Osteocyte (in vitro differentiated cells): Measurements from ENCODE around the gene SLF2. TPM values are rescaled to one million over a fixed set of nuclear protein-coding genes. Genes with fewer than 3 reads are reported as not detected.

ENCODE experiments used
- DNase-seq: peaks from one replicate; pipeline ENCODE4 v3.0.0; 2021; ENCODE audit warnings: mixed read lengths; ENCODE audit not compliant: unreplicated experiment; ENCODE audit errors: extremely low spot score
- H3K27ac Mint-ChIP-seq: one replicate; pipeline ENCODE4 v1.8.0; 2021; ENCODE audit warnings: mild to moderate bottlenecking, mixed read lengths; ENCODE audit not compliant: unreplicated experiment
- H3K27me3 Mint-ChIP-seq: one replicate; pipeline ENCODE4 v1.8.0; 2021; ENCODE audit warnings: mixed read lengths; ENCODE audit not compliant: unreplicated experiment
- H3K36me3 Mint-ChIP-seq: one replicate; pipeline ENCODE4 v1.8.0; 2021; ENCODE audit warnings: mixed read lengths; ENCODE audit not compliant: unreplicated experiment
- H3K4me1 Mint-ChIP-seq: one replicate; pipeline ENCODE4 v1.8.0; 2021; ENCODE audit warnings: mixed read lengths; ENCODE audit not compliant: unreplicated experiment
- H3K4me3 Mint-ChIP-seq: one replicate; pipeline ENCODE4 v1.8.0; 2021; ENCODE audit warnings: mild to moderate bottlenecking, moderate library complexity, mixed read lengths; ENCODE audit not compliant: unreplicated experiment
- H3K9me3 Mint-ChIP-seq: one replicate; pipeline ENCODE4 v1.8.0; 2021; ENCODE audit warnings: mixed read lengths; ENCODE audit not compliant: unreplicated experiment
- total RNA-seq: library from RNA; stranded (reverse); gene quantifications from 2 replicates; pipeline ENCODE4 v1.2.1, GENCODE V29; 2021
- TF ChIP-seq, protein P1 (sequence below): fragments of 200-600 bp; sonication (generic); IDR thresholded peaks from 2 replicates; pipeline ENCODE4 v1.5.0; 2021; ENCODE audit warnings: antibody characterized with exemption, mild to moderate bottlenecking, moderate library complexity

Gene SLF2
- total RNA-seq, 1 donor from 2014 or later = 28.3 TPM

DNA sequence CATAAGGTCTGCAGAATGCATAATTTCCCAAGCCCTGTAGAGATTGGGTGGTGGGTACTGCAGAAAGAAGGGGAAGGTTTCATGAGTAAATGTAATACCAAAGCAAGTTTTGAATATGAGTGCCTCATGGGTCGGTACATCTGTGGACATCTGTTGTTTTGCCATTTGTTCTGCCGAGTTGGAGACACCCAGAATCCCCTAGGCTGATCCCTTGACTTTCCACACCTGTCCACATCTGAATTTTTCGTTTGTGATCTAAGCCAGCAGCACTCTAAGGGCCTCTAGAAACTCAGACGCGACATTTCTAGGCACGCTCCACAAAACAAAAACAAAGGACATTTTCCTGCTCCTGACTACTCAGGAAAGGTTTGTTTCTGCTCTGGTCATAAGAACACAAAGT is 11.7 kb upstream of the SLF2 start:
- Mint-ChIP-seq H3K9me3 (no peaks in the 10 kb centered on the region), H3K27ac (no peak overlapping the region), H3K4me1 (peaks cover 5% of the 10 kb centered on the region), H3K36me3 (no peaks in the 10 kb centered on the region), H3K27me3 (peaks cover 25% of the 10 kb centered on the region), H3K4me3 (no peak overlapping the region)
- TF ChIP-seq, protein P1, sequence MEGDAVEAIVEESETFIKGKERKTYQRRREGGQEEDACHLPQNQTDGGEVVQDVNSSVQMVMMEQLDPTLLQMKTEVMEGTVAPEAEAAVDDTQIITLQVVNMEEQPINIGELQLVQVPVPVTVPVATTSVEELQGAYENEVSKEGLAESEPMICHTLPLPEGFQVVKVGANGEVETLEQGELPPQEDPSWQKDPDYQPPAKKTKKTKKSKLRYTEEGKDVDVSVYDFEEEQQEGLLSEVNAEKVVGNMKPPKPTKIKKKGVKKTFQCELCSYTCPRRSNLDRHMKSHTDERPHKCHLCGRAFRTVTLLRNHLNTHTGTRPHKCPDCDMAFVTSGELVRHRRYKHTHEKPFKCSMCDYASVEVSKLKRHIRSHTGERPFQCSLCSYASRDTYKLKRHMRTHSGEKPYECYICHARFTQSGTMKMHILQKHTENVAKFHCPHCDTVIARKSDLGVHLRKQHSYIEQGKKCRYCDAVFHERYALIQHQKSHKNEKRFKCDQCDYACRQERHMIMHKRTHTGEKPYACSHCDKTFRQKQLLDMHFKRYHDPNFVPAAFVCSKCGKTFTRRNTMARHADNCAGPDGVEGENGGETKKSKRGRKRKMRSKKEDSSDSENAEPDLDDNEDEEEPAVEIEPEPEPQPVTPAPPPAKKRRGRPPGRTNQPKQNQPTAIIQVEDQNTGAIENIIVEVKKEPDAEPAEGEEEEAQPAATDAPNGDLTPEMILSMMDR = no peak
- DNase-seq = peak; percentile 40

DNA sequence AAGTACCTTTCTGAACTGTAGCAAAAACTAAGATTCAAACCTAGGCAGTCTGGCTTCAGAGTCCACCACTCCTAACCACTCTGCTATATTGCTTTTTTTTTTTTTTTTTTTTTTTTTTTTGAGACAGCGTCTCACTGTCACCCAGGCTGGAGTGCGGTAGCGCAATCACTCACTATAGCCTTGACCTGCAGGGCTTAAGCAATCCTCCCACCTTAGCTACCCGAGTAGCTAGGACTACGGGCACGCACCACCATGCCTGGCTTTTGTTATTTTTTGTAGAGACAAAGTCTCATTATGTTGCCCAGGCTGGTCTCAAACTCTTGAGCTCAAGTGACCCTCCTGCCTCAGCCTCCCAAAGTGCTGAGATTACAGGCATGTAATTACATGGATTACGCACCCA is 10.1 kb upstream of the SLF2 start:
- Mint-ChIP-seq H3K9me3 (no peaks in the 10 kb centered on the region), H3K27ac (no peak overlapping the region), H3K4me1 (peaks cover 4% of the 10 kb centered on the region), H3K27me3 (peaks cover 25% of the 10 kb centered on the region), H3K36me3 (no peaks in the 10 kb centered on the region), H3K4me3 (no peak overlapping the region)
- DNase-seq = peak; percentile 42
- TF ChIP-seq, protein P1 = no peak

DNA sequence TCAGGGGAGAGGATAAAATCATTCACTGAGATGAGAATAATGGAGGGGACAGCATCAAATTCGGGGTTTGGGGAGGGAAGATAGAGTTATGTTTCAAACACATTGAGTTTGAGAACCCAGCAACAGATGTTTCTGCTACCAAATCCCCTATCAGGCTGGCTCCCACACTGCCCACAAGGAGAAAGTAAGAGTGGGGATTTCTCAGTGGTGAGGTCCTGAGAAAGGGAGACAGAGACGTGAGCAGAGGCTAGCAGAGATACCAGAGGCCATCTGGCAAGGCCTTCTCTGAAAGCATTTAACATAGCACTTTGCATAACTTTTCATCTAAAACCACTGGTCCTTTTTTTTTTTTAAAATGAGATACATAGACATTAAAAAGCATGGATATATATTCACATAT is 7.8 kb upstream of the SLF2 start:
- peaks cover 18% of the 10 kb centered on the region for H3K27me3 Mint-ChIP-seq
- H3K27ac Mint-ChIP-seq = no peak overlapping the region
- H3K4me3 Mint-ChIP-seq = no peak overlapping the region
- no peaks in the 10 kb centered on the region for H3K9me3 Mint-ChIP-seq
- TF ChIP-seq, protein P1 = no peak
- H3K4me1 Mint-ChIP-seq = peaks cover 12% of the 10 kb centered on the region
- no peaks in the 10 kb centered on the region for H3K36me3 Mint-ChIP-seq
- DNase-seq = no peak

DNA sequence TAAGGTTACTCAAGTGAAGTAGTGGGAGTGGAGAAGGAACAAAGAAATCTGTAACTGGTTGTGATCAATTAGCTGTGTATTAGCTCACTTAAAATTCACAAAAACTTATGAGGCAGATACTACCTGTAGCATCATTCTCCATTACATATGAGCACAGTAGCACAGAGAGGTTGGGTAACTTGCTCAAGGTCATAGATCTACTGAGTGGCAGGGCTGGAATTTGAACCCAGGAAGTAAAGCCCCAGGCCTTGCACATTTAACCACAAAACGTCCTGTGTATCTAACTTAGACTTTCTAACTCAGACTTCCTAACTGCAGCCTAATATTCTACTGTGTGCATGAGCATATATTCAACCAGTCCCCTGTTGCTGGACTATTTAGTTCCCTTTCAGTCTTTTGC is 5.6 kb upstream of the SLF2 start:
- DNase-seq = no peak
- peaks cover 21% of the 10 kb centered on the region for H3K4me1 Mint-ChIP-seq
- H3K9me3 Mint-ChIP-seq = no peaks in the 10 kb centered on the region
- H3K4me3 Mint-ChIP-seq = no peak overlapping the region
- no peak overlapping the region for H3K27ac Mint-ChIP-seq
- H3K36me3 Mint-ChIP-seq = no peaks in the 10 kb centered on the region
- H3K27me3 Mint-ChIP-seq = peaks cover 10% of the 10 kb centered on the region
- TF ChIP-seq, protein P1 = no peak

DNA sequence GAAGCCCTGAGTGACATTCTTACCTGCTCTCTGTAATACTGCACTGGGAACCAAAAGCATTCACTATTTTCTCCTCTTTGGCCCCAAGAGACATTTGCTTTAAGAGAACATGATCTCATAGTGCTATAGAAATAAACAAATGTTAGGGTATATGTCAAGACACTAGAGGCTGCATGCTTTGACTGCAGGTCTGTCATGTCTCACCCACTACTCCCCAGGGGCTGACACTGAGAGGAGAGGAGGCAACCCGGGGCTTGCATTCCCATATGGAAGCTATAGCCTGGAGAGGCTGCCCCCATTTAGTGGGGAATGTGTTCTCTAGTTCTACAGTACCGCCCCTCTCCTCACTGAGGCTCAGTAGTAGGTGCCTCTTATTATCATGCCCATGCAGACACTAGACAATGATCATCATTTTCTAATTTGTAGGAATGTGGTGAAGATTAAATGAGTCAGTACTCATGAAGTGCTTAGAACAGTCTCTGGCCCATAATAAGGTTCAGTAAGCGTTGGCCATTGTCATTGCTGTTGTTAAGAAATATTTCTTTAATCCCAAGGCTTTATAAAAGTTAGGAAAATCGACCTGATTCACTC is 4.9 kb upstream of the SLF2 start:
- no peak for DNase-seq
- Mint-ChIP-seq H3K4me3 (no peak overlapping the region), H3K27ac (no peak overlapping the region), H3K4me1 (peaks cover 24% of the 10 kb centered on the region), H3K36me3 (no peaks in the 10 kb centered on the region), H3K9me3 (no peaks in the 10 kb centered on the region), H3K27me3 (peaks cover 10% of the 10 kb centered on the region)
- TF ChIP-seq, protein P1 = no peak
